ENCODE data around the gene EBLN2. TPM values are rescaled to one million over a fixed set of nuclear protein-coding genes. Genes with fewer than 3 reads are reported as not detected.

EBLN2 gene
- total and polyA plus RNA-seq, 9 of the 15 experiments (the other 6 are each of a cell fraction or from before 2014, with no cell fraction given): 0.39 to 4.6 (median 2.2) TPM

DNA sequence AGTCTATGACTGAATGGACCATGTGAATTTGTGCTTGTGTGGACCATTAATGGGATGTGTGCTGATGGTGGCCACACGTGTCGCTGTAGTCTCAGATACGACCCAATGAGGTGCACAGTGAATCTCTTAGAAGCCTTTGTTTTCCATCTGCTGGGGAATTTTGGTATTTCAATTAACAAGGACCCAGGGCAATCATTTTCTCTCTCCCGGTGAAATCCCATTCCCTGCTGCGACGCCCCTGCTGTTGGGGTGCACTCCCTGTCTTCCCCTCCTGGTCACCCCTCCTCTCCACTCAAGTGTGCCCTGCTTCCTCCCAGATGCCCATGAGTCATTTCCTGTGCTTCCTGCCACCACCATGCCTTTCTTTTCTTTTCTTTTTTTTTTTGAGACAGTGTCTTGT is 32.7 kb downstream of the EBLN2 start (continued):
- TF ChIP-seq MGA (IDR thresholded peaks at IDR 0.05) (no peak), ARID2 (IDR thresholded peaks at IDR 0.05) (no peak), CC2D1A (IDR thresholded peaks at IDR 0.05) (0 out of 2 replicates have a peak, but pooled peaks have one; percentile 31), MECOM (CRISPR knock-in tag; IDR thresholded peaks at IDR 0.05) (no peak), TCF7 (IDR thresholded peaks at IDR 0.05; ENCODE audit: borderline replicate concordance) (no peak), ZNF551 (CRISPR knock-in tag; IDR thresholded peaks at IDR 0.05) (no peak), ZNF561 (CRISPR knock-in tag; conservative IDR thresholded peaks at IDR 0.05) (no peak), KLF16 (IDR thresholded peaks at IDR 0.05) (0 out of 2 replicates have a peak, but pooled peaks have one; percentile 17)
- TF ChIP-seq, protein P1, sequence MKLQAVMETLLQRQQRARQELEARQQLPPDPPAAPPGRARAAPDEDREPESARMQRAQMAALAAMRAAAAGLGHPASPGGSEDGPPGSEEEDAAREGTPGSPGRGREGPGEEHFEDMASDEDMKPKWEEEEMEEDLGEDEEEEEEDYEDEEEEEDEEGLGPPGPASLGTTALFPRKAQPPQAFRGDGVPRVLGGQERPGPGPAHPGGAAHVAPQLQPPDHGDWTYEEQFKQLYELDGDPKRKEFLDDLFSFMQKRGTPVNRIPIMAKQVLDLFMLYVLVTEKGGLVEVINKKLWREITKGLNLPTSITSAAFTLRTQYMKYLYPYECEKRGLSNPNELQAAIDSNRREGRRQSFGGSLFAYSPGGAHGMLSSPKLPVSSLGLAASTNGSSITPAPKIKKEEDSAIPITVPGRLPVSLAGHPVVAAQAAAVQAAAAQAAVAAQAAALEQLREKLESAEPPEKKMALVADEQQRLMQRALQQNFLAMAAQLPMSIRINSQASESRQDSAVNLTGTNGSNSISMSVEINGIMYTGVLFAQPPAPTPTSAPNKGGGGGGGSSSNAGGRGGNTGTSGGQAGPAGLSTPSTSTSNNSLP (IDR thresholded peaks at IDR 0.05; ENCODE audit: borderline replicate concordance, low read depth, low read length): 0 out of 2 replicates have a peak, but pooled peaks have one; percentile 62

Measured in K562 (cell line).